Tibial nerve (tissue), 4 donors: ENCODE results near the gene DACH2.

Source experiments
- CTCF ChIP-seq, 5 experiments: fragments of 200-600 bp in 3 of 5; fragments of 450-650 bp in 2 of 5; sonication (generic) in 3 of 5; IDR thresholded peaks; one replicate each; pipeline ENCODE4 v1.5.1; 2016 to 2019; ENCODE audit warnings: antibody characterized with exemption in 5 of 5, mild to moderate bottlenecking in 3 of 5, moderate library complexity in 2 of 5
- EP300 ChIP-seq, 2 donors: sonication (generic); formaldehyde crosslinking; IDR thresholded peaks; one replicate each; pipeline ENCODE4 v1.6.1; 2017; ENCODE audit warnings: antibody characterized with exemption in 2 of 2, mild to moderate bottlenecking in 1 of 2
- POLR2A ChIP-seq, 2 donors: fragments of 450-650 bp; IDR thresholded peaks; one replicate each; pipeline ENCODE4 v1.6.1; 2017; ENCODE audit warnings: antibody characterized with exemption in 2 of 2, mild to moderate bottlenecking in 2 of 2, moderate library complexity in 2 of 2

- no peak for TF ChIP-seq CTCF (IDR thresholded peaks at IDR 0.05)
- TF ChIP-seq POLR2A (IDR thresholded peaks at IDR 0.05), result no peak
- no peak for TF ChIP-seq EP300 (IDR thresholded peaks at IDR 0.05)
Observed at GRCh38 chrX:86507331-86507730, 359.1 kb downstream of the DACH2 start.
